Measurements from ENCODE around the gene SERPIND1.

SERPIND1 gene

DNA sequence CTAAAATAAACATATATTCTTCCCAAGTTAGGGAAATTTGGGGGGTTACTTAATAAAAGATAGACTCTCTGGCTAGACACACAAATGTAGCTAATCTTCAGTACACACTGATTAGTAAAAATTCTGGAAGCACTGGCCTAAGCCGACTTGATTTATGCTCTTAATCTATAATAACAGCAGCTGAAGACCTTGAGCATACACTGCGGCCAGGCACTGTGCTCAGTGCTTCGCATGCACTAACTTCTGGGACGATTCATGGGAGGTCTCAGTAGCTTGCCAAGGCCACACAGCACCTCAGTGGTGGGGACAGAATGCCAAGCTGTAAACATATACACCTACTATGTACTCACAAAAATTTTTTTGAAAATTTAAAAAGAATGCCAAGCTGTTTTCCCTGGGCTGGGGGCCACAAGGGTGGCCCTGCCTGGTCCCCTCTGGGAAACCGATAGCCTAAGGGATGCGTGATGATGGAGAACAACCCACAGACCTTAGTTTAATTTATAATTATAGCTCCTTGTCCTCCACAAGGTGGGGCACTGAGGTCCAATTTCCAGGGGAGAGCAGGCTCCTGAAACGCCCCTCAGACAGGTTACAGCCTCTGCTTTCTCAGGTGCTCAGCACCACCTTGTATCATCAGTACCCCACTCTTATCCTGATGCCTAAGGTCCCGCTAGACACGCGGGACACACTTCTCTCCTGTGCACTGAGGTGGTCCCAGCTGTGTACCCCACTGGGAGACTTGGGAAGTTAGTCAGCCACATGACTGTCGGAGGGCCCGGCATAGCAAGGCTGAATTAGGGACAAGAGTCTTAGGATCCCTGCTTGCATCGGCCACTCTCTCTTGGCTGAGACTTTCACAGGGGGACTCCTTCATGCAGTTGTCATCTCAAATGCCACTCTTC, 20.1 kb downstream of the SERPIND1 start:
- DNase-seq, result no peak

DNA sequence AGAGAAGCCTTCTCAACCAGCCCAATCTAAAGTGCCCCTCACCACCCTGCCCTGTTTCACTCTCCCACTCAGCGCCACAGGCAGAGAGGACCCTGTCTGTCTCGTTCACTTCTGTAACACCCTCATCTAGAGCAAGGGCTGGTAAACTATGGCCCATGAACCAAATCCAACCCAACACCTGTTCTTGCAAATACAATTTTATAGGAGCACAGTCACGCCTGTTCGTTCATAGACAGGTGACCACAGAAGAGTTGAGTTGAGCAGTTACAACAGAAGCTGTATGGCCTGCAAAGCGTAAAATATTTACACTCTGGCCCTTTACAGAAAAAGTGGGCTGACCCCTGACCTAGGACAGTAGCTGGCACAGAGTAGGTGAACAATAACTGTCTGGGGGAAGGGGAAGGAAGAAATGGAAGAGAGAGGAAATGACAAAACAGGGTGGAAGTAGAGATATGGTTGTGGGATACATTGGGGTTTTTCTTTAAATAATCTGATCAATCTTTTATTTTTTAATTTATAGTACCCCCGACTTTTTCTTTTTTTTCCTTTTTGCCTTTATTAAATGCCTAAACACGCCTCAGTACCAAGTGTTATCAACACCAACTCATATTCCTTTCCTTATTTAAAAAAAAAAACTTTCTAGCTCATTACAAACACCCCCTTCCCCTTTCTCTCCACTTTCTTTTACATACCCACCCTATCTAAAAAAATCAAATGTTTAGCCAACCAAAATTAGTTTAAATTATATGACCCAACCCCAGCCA, 20.9 kb downstream of the SERPIND1 start:
- no peak for DNase-seq

DNA sequence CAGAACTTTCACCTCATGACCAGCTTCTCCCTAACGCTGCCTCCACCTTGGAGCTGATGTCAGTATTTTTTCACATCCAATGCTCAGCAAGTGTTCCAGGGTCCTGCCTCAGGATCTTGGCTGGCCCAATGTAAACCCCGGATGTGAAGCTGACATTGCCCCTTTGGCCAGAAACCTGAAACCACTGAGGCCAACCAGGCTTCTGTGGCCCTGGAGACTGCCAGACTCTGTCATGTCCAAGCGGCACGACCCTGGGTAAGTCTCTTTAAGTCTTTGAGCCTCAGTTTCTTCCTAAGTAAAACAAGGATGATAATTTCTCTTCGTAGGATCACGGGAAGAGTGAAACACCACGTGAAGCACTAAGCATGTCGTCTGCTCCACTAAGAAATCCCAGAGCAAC, 22.8 kb downstream of the SERPIND1 start:
- no peak for DNase-seq

DNA sequence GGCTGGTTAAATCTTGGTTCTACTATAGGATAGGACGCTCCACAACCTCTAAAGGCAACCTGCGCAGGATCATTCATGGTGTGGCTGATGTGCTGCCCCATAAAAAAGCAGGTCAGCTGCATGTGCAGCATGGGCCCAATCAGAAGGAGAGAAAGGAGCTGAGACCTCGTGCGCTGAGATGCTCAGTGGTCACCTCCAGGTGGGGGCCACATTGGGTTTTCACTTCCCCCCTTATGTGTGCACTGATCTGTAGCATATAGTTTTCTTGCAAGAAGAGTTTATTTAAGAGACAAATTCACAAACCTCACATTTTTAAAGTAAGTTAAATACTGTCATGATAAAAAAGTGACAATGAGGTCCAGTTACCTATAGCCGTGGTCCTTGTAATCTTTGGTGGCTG, 24.3 kb downstream of the SERPIND1 start:
- DNase-seq, result no peak

DNA sequence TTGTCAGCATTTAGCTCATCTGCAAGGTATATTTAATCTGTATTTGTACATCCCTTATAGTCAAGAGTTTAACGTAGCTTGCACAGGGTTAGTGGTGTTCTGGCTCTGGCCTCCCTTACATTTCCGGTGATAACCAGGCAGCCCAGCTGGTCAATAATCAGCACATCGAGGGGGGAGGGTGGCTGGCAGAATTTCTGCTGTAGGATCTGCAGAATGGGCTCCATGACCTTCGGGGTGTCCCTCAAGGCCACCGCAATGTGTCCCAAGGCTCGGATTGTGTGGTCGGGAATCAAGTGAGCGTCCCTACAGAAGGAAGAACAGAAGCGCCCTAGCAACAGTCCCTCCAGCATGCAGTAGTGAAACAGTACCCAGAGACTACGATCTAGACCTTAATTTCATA, 25.1 kb downstream of the SERPIND1 start:
- DNase-seq, result no peak

DNA sequence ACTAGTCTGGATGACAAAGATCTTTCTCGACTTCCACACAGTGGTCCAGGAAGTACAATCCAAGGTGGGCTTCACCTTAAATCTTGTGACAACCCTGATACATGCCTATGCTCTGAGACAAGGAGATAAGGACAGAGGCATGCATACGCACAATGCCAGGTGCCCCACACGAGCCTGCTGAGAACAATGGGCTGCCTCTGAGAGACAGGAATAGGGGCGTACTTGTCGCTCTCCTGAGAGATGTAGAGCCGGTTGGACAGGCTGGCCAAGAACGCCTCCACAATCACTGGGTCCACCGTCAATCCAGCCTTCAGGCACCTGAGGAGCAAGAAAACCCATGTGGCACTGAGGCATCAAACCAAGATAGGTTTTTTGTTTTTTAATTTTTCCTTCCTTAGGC, 25.5 kb downstream of the SERPIND1 start:
- DNase-seq, result no peak

DNA sequence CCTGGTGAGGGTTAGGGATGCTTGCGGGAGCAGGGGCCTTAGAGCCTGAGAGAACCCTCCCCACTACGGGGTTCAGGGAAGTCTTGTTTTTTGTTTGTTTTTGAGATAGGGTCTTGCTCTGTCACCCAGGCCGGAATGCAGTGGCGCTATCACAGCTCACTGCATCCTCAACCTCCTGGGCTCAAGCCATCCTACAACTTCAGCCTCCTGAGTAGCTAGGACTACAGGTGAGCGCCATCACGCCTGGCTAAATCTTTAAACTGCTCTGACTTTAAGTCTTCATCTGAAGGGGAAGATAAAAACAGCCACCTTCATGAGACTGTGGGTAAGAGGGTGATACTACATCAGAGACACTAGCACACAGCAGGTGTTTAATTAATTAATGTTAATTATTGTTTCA, 28.5 kb downstream of the SERPIND1 start:
- no peak for DNase-seq

DNA sequence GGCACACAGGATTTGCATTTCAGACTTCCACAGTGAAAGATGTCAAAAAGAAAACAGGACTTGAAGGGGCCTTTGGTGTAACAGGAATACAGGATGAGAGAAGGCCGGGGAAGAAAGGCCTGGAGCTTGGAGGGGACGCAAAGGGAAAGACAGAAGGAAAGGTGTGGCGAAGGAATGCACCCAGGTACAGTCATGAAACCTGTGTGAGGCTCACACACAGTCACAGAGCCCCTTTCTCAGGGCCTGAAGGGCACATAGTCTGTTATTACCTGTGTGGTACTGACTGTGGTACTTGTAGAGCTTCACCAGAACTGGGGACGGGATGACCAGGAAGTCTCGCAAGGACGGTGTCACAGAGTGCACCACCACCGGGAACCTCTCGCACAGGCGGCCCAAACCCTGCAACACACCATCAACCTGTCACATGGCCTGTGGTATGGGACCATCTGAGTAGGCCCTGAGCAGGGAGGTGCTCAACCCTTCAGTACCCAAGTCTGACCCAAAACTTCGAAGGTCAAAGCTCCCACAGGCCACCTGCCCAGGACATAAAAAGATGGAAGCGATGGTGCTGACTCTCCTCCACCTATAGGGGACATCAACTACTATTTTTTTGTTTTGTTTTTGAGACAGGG, 29.1 kb downstream of the SERPIND1 start:
- no peak for DNase-seq

DNA sequence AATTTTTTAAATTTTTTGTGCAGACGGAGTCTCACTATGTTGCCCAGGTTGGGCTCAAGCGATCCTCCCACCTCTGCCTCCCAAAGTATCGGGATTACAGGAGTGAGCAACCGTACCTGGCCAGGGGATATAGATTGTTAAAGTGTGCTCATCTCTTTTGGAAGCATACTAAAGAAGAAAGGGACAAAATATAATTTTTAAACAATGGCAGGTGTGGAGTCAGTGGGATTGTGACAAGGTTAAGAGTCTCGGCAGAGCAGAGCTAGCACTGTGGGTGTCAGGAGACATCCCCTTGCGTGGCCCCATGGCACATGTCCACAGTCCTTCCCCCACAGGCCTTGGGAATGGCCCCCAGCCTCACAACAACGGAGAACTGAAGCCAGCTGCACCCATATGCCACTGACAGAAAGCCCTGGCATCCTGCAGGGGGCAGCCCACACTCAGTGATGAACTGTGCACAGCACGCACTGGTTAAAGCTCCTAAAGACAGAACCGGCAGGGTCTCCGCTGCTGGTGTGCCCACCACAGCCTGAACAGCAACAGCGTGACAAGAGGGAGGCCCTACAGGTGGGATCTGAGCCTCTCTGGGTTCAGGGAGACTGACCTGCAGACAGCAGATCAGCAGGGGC, 29.9 kb downstream of the SERPIND1 start:
- DNase-seq, result no peak

DNA sequence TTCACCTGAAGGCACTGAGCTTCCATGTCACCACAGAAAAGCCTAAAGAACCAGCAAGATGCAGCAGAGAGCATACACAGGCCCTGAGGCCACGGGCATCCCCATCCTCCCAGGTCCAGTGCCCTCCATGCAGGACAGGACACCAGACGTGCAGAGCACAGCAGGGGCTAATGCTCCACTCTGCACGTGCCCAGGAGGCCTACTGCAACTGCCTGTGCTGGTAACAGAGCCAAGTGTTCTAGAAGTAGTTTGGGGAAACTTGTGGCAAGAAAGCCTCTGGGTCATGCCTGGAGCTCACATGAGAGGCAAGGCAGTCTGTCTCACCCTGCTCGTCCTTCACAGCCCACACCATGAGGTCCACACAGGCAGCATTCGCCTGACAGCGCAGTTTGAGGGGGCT, 30.7 kb downstream of the SERPIND1 start:
- no peak for DNase-seq

DNA sequence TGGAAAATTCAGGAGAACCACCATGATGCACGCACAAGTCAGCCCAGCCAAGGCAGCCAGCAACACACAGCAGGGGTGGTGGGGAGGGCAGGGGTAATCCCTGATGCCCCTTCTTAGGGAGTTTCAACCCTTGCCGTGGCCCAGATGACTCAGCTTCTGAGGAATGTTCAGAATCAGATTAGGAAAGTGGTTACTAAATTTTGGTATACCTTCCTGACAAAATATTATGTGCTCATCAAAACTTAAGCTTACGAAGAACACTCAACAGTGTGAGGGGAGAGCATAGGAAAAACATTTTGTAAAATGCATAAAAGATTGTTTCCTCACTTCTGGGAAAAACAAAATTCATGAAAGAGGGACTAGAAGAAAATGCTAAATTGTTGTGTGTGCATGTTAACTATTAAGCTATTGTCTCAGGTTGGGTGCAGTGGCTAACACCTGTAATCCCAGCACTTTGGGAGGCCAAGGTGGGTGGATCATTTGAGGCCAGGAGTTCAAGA, 32.1 kb downstream of the SERPIND1 start:
- no peak for DNase-seq

DNA sequence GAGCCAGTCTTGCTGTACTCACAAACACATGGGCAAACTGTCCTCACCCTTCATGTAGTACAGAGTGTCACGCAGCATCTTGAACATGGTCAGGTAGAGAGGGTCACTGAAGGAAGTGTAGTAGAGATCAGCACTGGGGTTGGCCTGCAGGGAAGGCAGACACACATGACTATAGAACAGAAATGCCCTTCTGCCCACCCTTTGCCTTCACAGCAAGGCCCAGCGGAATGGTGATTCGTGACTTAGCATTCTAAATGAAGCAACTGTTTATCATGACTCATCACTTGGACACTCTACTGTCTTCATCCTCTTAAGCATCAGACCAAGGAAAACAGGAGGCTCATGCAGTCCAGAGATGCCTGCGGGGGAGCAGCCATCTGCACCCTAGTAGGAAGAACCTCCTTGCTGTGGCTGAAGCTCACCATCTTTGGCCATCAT, 33.4 kb downstream of the SERPIND1 start:
- no peak for DNase-seq

DNA sequence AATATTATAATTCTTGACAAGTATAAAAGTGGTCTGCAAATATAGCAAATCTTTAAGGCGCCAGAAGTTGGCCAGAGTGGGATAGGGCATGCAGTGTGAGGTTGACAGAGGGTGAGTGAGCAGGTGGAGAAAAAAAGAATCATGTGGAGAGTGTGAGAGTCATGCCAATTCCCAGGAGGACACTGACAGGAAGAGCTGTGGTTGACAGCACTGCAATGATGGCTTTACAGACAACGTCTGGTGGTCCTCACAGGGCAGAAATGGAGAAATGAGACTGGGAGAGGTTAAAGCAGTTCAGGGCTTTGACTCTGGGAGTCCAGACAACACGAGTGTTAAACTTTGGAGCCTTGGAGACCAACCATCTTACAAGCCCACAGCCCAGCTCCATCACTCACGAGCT, 34.9 kb downstream of the SERPIND1 start:
- DNase-seq, result no peak

DNA sequence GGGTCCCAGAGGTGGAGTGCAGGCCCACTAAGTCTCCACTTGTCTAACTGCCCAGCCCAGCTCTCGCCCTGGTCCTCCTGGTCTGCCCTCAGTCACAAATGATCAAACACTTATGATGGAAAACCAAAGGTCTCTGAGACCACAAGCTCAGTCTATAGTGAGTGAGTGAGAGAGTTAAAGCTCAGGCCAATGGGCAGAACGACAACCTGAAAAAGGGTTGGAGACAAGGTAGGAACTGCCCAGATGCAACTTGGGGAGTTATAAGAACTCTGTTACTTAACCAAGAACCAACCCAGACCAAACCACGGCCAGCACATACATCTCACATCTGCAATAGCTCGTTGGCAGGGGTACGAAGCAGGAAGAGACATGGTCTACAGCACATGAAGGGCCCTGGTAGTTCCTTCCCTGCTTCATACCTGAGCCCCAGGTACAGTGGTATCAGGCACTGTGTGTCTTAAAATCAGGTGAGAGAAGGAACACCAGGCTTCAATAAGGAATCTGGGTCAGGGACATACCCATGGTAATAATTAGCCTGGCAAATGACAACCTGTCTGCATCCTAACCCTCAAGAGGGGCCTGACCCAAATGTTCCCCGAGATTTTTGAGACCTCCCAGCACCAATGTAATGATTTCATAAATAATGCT, 35.7 kb downstream of the SERPIND1 start:
- no peak for DNase-seq

DNA sequence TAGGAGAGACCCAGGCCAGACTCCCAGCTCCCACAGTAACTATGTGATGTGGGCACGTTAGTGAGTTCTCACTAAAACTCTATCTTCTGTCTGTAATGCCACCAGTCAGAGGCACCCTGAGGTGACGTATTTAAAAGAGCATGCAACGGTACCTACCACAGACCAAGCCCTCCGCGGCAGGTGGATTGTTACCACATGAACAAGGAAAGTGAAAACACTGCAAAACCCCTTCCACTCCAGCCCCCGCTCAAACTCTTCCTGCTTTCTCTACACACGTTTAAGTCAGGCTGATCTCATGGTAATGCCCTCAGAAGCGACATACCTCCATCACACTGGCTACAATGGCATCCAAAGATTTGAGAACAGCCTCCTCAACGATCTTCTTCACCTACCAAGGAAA, 36.7 kb downstream of the SERPIND1 start:
- no peak for DNase-seq

DNA sequence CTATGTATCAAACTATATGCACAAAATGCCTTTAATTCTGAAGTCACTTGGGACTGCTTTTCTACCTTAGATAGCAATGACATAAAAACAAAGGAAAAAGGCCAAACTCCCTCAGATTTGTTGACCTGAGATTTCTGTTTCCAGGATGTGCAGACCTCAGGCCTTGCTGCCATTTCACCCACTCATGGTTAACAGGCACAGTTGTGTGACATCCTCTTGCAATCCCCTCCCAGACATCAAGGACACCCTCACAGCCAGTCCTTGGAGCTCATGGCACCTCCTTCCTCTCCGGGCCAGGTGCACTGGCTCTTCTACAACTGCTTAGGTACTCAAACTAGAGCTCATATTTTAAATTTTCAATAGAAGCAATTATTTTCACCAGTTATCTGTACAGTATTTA, 37.3 kb downstream of the SERPIND1 start:
- no peak for DNase-seq

DNA sequence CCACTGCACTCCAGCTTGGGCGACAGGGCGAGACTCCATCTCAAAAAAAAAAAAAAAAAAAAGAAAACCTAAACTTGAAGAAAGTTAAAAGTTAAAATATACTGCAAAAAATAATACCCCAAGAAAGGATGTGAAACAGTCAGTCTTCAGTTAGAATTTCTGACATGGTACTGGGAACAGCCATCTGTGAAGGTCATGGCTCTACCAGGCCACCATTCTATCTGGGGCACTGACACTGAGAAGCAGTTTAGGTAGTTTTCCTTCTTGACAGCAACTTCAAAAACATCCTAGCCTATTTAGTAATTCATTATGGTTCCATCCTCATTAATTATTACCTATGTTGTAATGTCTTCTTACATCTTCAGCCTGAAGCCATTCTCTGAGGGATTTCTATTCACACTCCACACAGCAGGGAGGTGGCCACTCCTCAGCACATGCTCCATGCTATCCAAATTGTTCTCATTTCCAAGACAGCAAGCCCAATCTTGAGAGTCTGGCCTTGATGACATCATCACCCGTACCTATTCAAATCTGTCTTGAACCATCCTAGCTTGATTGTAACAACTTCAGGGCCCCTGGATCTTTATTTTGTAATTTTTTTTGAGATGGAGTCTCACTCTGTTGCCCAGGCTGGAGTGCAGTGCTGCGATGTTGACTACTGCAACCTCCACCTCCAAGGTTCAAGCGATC, 38.2 kb downstream of the SERPIND1 start:
- DNase-seq, result no peak

DNA sequence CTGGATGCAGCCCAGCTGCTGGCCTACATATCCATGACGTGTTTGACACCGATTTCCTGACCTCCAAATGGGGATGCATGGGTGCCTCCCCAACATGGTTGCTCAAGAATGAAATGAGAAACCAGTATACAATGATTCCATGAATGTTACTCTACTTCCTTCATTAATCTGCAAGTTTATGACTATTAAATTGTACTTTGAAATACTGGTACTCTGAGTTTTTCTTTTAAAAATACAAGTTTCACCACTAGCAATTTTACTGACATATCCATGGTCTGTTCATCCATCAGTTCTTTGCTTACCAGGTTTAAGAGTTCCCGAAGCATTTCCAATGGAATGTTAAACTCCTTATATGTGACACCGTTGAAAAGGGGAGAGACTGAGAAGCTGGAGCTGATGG, 39.1 kb downstream of the SERPIND1 start:
- no peak for DNase-seq

DNA sequence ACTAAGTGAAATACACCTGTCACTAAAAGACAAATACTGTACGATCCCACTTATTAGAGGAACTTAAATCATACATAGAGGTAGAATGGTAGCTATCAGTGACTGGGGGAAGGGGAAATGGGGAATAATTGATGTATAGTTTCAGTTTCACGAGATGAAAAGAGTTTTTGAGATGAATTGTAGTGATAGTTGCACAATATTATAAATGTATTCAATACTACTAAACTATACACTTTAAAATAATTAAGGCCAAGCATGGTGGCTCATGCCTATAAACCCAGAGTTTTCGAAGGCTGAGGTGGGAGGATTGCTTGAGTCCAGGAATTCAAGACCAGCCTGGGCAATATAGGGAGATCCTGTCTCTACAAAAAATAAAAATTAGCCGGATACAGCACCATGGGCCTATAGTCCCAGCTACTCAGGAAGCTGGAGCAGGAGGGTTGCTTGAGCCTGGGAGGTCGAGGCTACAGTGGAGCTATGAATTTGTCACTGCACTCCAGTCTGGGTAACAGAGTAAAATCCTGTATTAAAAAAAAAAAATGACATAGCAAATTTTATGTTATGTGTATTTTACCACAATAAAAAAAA, 40.4 kb downstream of the SERPIND1 start:
- DNase-seq, result no peak

DNA sequence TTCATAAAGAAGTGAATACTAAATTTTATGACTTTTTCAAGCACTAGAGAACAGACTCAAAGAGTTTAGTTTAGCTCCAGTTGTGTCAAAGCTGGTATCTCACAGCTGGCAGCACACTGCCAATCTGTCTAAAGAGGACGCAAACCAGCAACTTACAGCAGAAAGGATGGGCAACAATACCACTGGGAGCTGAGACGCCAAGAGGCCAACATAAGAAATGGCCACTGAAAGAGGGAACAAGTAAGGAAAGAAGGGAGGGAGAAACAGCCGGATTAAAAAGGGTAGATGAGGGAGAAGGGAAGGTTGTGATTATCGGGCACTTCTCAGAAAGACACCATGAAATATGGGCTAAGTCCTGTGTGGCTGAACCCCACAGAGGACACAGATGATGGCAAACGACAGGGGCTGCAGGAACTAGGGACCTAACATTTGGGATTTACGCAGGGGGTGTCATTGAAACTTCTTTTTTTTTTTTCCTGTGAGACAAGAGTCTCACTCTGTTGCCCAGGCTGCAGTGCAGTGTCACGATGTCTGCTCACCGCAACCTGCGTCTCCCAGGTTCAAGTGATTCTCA, 41.7 kb downstream of the SERPIND1 start:
- no peak for DNase-seq

DNA sequence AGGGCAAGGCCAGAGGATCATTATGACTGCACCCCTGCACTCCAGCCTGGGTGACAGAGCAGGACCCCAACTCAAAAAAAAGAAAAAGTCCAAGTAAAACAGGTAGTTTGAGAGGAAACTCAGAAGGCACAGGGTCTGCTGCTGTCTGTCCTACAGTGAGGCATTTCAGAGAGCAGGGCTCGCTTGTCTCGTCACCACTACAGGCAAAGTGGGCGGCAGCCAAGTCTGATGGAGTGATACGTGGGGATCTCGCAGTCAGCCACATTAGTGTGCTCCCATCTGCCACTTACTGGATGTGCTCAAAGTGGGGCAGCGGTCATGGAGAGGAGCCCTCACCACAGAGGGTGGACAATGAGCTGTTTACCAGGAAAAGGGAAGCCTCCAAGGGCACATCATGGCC, 42.6 kb downstream of the SERPIND1 start:
- no peak for DNase-seq
